Measurements from ENCODE around the gene ADAMTS16.

Gene ADAMTS16

GRCh38 chr5:5341531-5342292 is 201.6 kb downstream of the ADAMTS16 start:
- no peak for DNase-seq (ENCODE audit: low read depth in 2 of 2, low spot score in 1 of 2)

GRCh38 chr5:5342784-5343183 is 202.7 kb downstream of the ADAMTS16 start:
- DNase-seq (ENCODE audit: low read depth in 2 of 2, low spot score in 1 of 2), result no peak

- DNase-seq (ENCODE audit: low read depth in 2 of 2, low spot score in 1 of 2), result no peak
Measured at GRCh38 chr5:5343568-5343967, 203.4 kb downstream of the ADAMTS16 start.

- DNase-seq (ENCODE audit: low read depth in 2 of 2, low spot score in 1 of 2), result no peak
Measured at GRCh38 chr5:5344051-5344571, 204.0 kb downstream of the ADAMTS16 start.

- DNase-seq (ENCODE audit: low read depth in 2 of 2, low spot score in 1 of 2), result no peak
Measured at GRCh38 chr5:5344606-5345005, 204.5 kb downstream of the ADAMTS16 start.

GRCh38 chr5:5347442-5347841 is 207.3 kb downstream of the ADAMTS16 start:
- DNase-seq (ENCODE audit: low read depth in 2 of 2, low spot score in 1 of 2), result no peak

- no peak for DNase-seq (ENCODE audit: low read depth in 2 of 2, low spot score in 1 of 2)
Measured at GRCh38 chr5:5348135-5348534, 208.0 kb downstream of the ADAMTS16 start.

GRCh38 chr5:5348576-5348975 is 208.4 kb downstream of the ADAMTS16 start:
- DNase-seq (ENCODE audit: low read depth in 2 of 2, low spot score in 1 of 2), result no peak

- DNase-seq (ENCODE audit: low read depth in 2 of 2, low spot score in 1 of 2), result no peak
Measured at GRCh38 chr5:5350101-5350500, 210.0 kb downstream of the ADAMTS16 start.

GRCh38 chr5:5351288-5351979 is 211.3 kb downstream of the ADAMTS16 start:
- no peak for DNase-seq (ENCODE audit: low read depth in 2 of 2, low spot score in 1 of 2)

- no peak for DNase-seq (ENCODE audit: low read depth in 2 of 2, low spot score in 1 of 2)
Measured at GRCh38 chr5:5352675-5353074, 212.5 kb downstream of the ADAMTS16 start.

- DNase-seq (ENCODE audit: low read depth in 2 of 2, low spot score in 1 of 2), result no peak
Measured at GRCh38 chr5:5353681-5354080, 213.6 kb downstream of the ADAMTS16 start.

GRCh38 chr5:5356765-5357164 is 216.6 kb downstream of the ADAMTS16 start:
- no peak for DNase-seq (ENCODE audit: low read depth in 2 of 2, low spot score in 1 of 2)

- DNase-seq (ENCODE audit: low read depth in 2 of 2, low spot score in 1 of 2), result no peak
Measured at GRCh38 chr5:5359618-5360017, 219.5 kb downstream of the ADAMTS16 start.

GRCh38 chr5:5360363-5360940 is 220.3 kb downstream of the ADAMTS16 start:
- no peak for DNase-seq (ENCODE audit: low read depth in 2 of 2, low spot score in 1 of 2)

GRCh38 chr5:5360941-5361520 is 220.9 kb downstream of the ADAMTS16 start:
- DNase-seq (ENCODE audit: low read depth in 2 of 2, low spot score in 1 of 2), result no peak

- DNase-seq (ENCODE audit: low read depth in 2 of 2, low spot score in 1 of 2), result no peak
Measured at GRCh38 chr5:5363045-5363444, 222.9 kb downstream of the ADAMTS16 start.

- DNase-seq (ENCODE audit: low read depth in 2 of 2, low spot score in 1 of 2), result no peak
Measured at GRCh38 chr5:5364932-5365331, 224.8 kb downstream of the ADAMTS16 start.

- DNase-seq (ENCODE audit: low read depth in 2 of 2, low spot score in 1 of 2), result no peak
Measured at GRCh38 chr5:5367739-5368138, 227.6 kb downstream of the ADAMTS16 start.

GRCh38 chr5:5369051-5369605 is 229.0 kb downstream of the ADAMTS16 start:
- DNase-seq (ENCODE audit: low read depth in 2 of 2, low spot score in 1 of 2), result no peak

Data from stimulated activated CD8-positive, alpha-beta memory T cell treated with anti-CD3 and anti-CD28 coated beads, Interleukin-4, amount 100 ng/mL, for 1 hour (primary cell).